ENCODE results near the gene HADHB. TPM values are rescaled to one million over a fixed set of nuclear protein-coding genes. Genes with fewer than 3 reads are reported as not detected.

HADHB gene
- total and polyA plus RNA-seq, 10 of the 15 experiments (the other 5 are each of a cell fraction or from before 2014, with no cell fraction given) = 53.7 to 145 (median 85.5) TPM

- Histone ChIP-seq H3K79me2 (ENCODE audit: control insufficient read depth, insufficient read depth, low read length) (no peaks in the 10 kb centered on the region), H3K36me3 (ENCODE audit: control insufficient read depth in 2 of 2, insufficient read depth in 2 of 2, low read length in 1 of 2) (no peaks in the 10 kb centered on the region), H3K27me3 (replicated peaks in 1 of 2; ENCODE audit: control insufficient read depth in 2 of 2, insufficient read depth in 2 of 2, low read length in 1 of 2) (no peaks in the 10 kb centered on the region), H3K9me3 (replicated peaks; ENCODE audit: control insufficient read depth, insufficient read depth, low read length) (no peaks in the 10 kb centered on the region), H3K9ac (ENCODE audit: control insufficient read depth, insufficient read depth, low read length) (no peak overlapping the region), H3K27ac (ENCODE audit: control insufficient read depth, insufficient read depth) (no peak overlapping the region), H3K4me1 (ENCODE audit: control insufficient read depth, insufficient read depth, low read length) (no peaks in the 10 kb centered on the region), H4K20me1 (ENCODE audit: control insufficient read depth, insufficient read depth) (no peaks in the 10 kb centered on the region), H3K4me3 (no peak overlapping the region), H3K4me2 (ENCODE audit: control insufficient read depth, insufficient read depth) (no peak overlapping the region), H2AFZ (ENCODE audit: control insufficient read depth, low read depth, low read length) (no peak overlapping the region)
- RAD21 ChIA-PET (ENCODE audit: unreplicated experiment) = no interaction called here
- ATAC-seq = no peak
- POLR2A ChIA-PET = no interaction called here
- in situ Hi-C loops (cut with MboI) = no loop called here
- CTCF ChIA-PET = interaction anchor here (1.3 kb wide), 1 partner anchor 8 kb away, joined by 3 read pairs; no protein-coding TSS in a partner anchor
- 94% methylated on average over 2 of the region's 2 CpGs for WGBS (ENCODE audit: insufficient coverage, insufficient replicate concordance, low lambda C conversion rate, missing lambda C conversion rate)
- DNase-seq (ENCODE audit: low read depth, low spot score) = no peak
- BruUV-seq (replicated peaks) = no TSS peak
- no peak for FAIRE-seq
- SMC1A ChIA-PET (ENCODE audit: uncharacterized antibody, unreplicated experiment) = interaction anchor here (1.0 kb wide), 1 partner anchor 192 kb away, joined by 3 read pairs; no protein-coding TSS in a partner anchor
- intact Hi-C loops (cut with micrococcal nuclease; ENCODE audit: unreplicated experiment) = no loop called here
- TF ChIP-seq MEF2A (IDR thresholded peaks at IDR 0.05; ENCODE audit: insufficient read depth, low read depth, low read length) (no peak), MXI1 (IDR thresholded peaks at IDR 0.05; ENCODE audit: low read depth, low read length) (no peak), POLR2A (IDR thresholded peaks at IDR 0.05; ENCODE audit: low read depth, low read length) (no peak), SIX5 (IDR thresholded peaks at IDR 0.05; ENCODE audit: low read depth, low read length, severe bottlenecking) (no peak), IRF5 (IDR thresholded peaks at IDR 0.05; ENCODE audit: borderline replicate concordance) (no peak), ZNF622 (IDR thresholded peaks at IDR 0.05) (no peak)
Observed at GRCh38 chr2:26337298-26337697, 92.6 kb downstream of the HADHB start.

Other genes with a start within 250 kb of the HADHB start
- 42.5 and 45.1 TPM in 2 replicates for gene RAB10, start 210.9 kb upstream of the HADHB start, total RNA-seq (2014; rRNA removed)
- 70.1 and 71.1 TPM in 2 replicates for gene RAB10, start 210.9 kb upstream of the HADHB start, total RNA-seq (2014; rRNA removed; fragmentation: Illumina TruSeq; extraction: Trizol)
- 87.5 and 88.9 TPM in 2 replicates for gene RAB10, start 210.9 kb upstream of the HADHB start, total RNA-seq (2021)
- gene RAB10, start 210.9 kb upstream of the HADHB start, polyA plus RNA-seq (2011; rRNA removed) = 108 and 190 TPM in 2 replicates
- gene RAB10, start 210.9 kb upstream of the HADHB start, polyA plus RNA-seq (2014; fragmentation: Illumina TruSeq; extraction: Trizol) = 84.0 and 138 TPM in 2 replicates
- 10 to 100 TPM; 13.3 to 24.8 TPM for gene RAB10, start 210.9 kb upstream of the HADHB start, polyA plus RNA-seq (2014; fragmentation: Nextera tagmentation; extraction: Ambion mirVana)
- gene RAB10, start 210.9 kb upstream of the HADHB start, polyA plus RNA-seq (2014; rRNA removed) = 44.2 and 79.9 TPM in 2 replicates
- gene RAB10, start 210.9 kb upstream of the HADHB start, polyA plus RNA-seq (2016; fragmentation: Nextera tagmentation; extraction: Ambion mirVana) = 100 to 1,000 TPM; 108 to 109 TPM
- gene GAREM2, start 71.9 kb upstream of the HADHB start, total RNA-seq (2014; rRNA removed) = 0.23 and 0.38 TPM in 2 replicates
- 0.18 and 0.23 TPM in 2 replicates for gene GAREM2, start 71.9 kb upstream of the HADHB start, total RNA-seq (2014; rRNA removed; fragmentation: Illumina TruSeq; extraction: Trizol)
- 0.85 and 1.4 TPM in 2 replicates for gene GAREM2, start 71.9 kb upstream of the HADHB start, total RNA-seq (2021)
- 0.19 and 0.71 TPM in 2 replicates for gene GAREM2, start 71.9 kb upstream of the HADHB start, polyA plus RNA-seq (2011; rRNA removed)
- 0.25 and 0.56 TPM in 2 replicates for gene GAREM2, start 71.9 kb upstream of the HADHB start, polyA plus RNA-seq (2014; fragmentation: Illumina TruSeq; extraction: Trizol)
- gene GAREM2, start 71.9 kb upstream of the HADHB start, polyA plus RNA-seq (2014; fragmentation: Nextera tagmentation; extraction: Ambion mirVana) = under 1 TPM; 0.06 to 0.20 TPM
- gene GAREM2, start 71.9 kb upstream of the HADHB start, polyA plus RNA-seq (2014; rRNA removed) = 0.43 and 0.50 TPM in 2 replicates
- under 1 TPM; 0.38 to 0.50 TPM for gene GAREM2, start 71.9 kb upstream of the HADHB start, polyA plus RNA-seq (2016; fragmentation: Nextera tagmentation; extraction: Ambion mirVana)
- gene HADHA, start 307 bp upstream of the HADHB start, total RNA-seq (2014; rRNA removed) = 158 and 175 TPM in 2 replicates
- 170 TPM in 2 replicates for gene HADHA, start 307 bp upstream of the HADHB start, total RNA-seq (2014; rRNA removed; fragmentation: Illumina TruSeq; extraction: Trizol)
- gene HADHA, start 307 bp upstream of the HADHB start, total RNA-seq (2021) = 160 and 161 TPM in 2 replicates
- 194 and 208 TPM in 2 replicates for gene HADHA, start 307 bp upstream of the HADHB start, polyA plus RNA-seq (2011; rRNA removed)
- gene HADHA, start 307 bp upstream of the HADHB start, polyA plus RNA-seq (2014; fragmentation: Illumina TruSeq; extraction: Trizol) = 207 and 221 TPM in 2 replicates
- gene HADHA, start 307 bp upstream of the HADHB start, polyA plus RNA-seq (2014; fragmentation: Nextera tagmentation; extraction: Ambion mirVana) = 100 to 1,000 TPM; 109 to 144 TPM
- 114 and 125 TPM in 2 replicates for gene HADHA, start 307 bp upstream of the HADHB start, polyA plus RNA-seq (2014; rRNA removed)
- 100 to 1,000 TPM; 187 to 190 TPM for gene HADHA, start 307 bp upstream of the HADHB start, polyA plus RNA-seq (2016; fragmentation: Nextera tagmentation; extraction: Ambion mirVana)
- 18.6 and 22.5 TPM in 2 replicates for gene SELENOI, start 101.2 kb downstream of the HADHB start, total RNA-seq (2014; rRNA removed)
- 26.6 and 27.6 TPM in 2 replicates for gene SELENOI, start 101.2 kb downstream of the HADHB start, total RNA-seq (2014; rRNA removed; fragmentation: Illumina TruSeq; extraction: Trizol)
- gene SELENOI, start 101.2 kb downstream of the HADHB start, total RNA-seq (2021) = 29.1 and 31.4 TPM in 2 replicates
- gene SELENOI, start 101.2 kb downstream of the HADHB start, polyA plus RNA-seq (2011; rRNA removed) = 17.2 and 21.6 TPM in 2 replicates
- 20.0 and 23.2 TPM in 2 replicates for gene SELENOI, start 101.2 kb downstream of the HADHB start, polyA plus RNA-seq (2014; fragmentation: Illumina TruSeq; extraction: Trizol)
- gene SELENOI, start 101.2 kb downstream of the HADHB start, polyA plus RNA-seq (2014; fragmentation: Nextera tagmentation; extraction: Ambion mirVana) = 1 to 10 TPM; 5.2 to 6.3 TPM
- gene SELENOI, start 101.2 kb downstream of the HADHB start, polyA plus RNA-seq (2014; rRNA removed) = 12.1 and 13.3 TPM in 2 replicates
- 10 to 100 TPM; 15.0 to 17.6 TPM for gene SELENOI, start 101.2 kb downstream of the HADHB start, polyA plus RNA-seq (2016; fragmentation: Nextera tagmentation; extraction: Ambion mirVana)
- 0.40 and 0.54 TPM in 2 replicates for gene ADGRF3, start 101.8 kb downstream of the HADHB start, total RNA-seq (2014; rRNA removed)
- gene ADGRF3, start 101.8 kb downstream of the HADHB start, total RNA-seq (2014; rRNA removed; fragmentation: Illumina TruSeq; extraction: Trizol) = 0.67 and 1.1 TPM in 2 replicates
- gene ADGRF3, start 101.8 kb downstream of the HADHB start, total RNA-seq (2021) = 2.8 and 3.1 TPM in 2 replicates
- gene ADGRF3, start 101.8 kb downstream of the HADHB start, polyA plus RNA-seq (2011; rRNA removed) = 0.32 and 0.46 TPM in 2 replicates
- gene ADGRF3, start 101.8 kb downstream of the HADHB start, polyA plus RNA-seq (2014; fragmentation: Illumina TruSeq; extraction: Trizol) = 0.44 and 1.0 TPM in 2 replicates
- under 1 TPM; 0.03 to 0.27 TPM for gene ADGRF3, start 101.8 kb downstream of the HADHB start, polyA plus RNA-seq (2014; fragmentation: Nextera tagmentation; extraction: Ambion mirVana)
- 1.8 and 1.9 TPM in 2 replicates for gene ADGRF3, start 101.8 kb downstream of the HADHB start, polyA plus RNA-seq (2014; rRNA removed)
- gene ADGRF3, start 101.8 kb downstream of the HADHB start, polyA plus RNA-seq (2016; fragmentation: Nextera tagmentation; extraction: Ambion mirVana) = 1 to 10 TPM; 1.4 to 1.5 TPM
- not detected in 2 replicates for gene DRC1, start 157.0 kb downstream of the HADHB start, total RNA-seq (2014; rRNA removed)
- gene DRC1, start 157.0 kb downstream of the HADHB start, total RNA-seq (2014; rRNA removed; fragmentation: Illumina TruSeq; extraction: Trizol) = not detected in 2 replicates
- gene DRC1, start 157.0 kb downstream of the HADHB start, total RNA-seq (2021) = not detected in 2 replicates
- not detected in 2 replicates for gene DRC1, start 157.0 kb downstream of the HADHB start, polyA plus RNA-seq (2011; rRNA removed)
- gene DRC1, start 157.0 kb downstream of the HADHB start, polyA plus RNA-seq (2014; fragmentation: Illumina TruSeq; extraction: Trizol) = 0.03 TPM in 1 of 2 replicates, not detected in the other
- not detected for gene DRC1, start 157.0 kb downstream of the HADHB start, polyA plus RNA-seq (2014; fragmentation: Nextera tagmentation; extraction: Ambion mirVana)
- gene DRC1, start 157.0 kb downstream of the HADHB start, polyA plus RNA-seq (2014; rRNA removed) = not detected in 2 replicates
- not detected for gene DRC1, start 157.0 kb downstream of the HADHB start, polyA plus RNA-seq (2016; fragmentation: Nextera tagmentation; extraction: Ambion mirVana)
- under 0.01 and 0.05 TPM in 2 replicates for gene OTOF, start 233.2 kb downstream of the HADHB start, total RNA-seq (2014; rRNA removed)
- not detected in 2 replicates for gene OTOF, start 233.2 kb downstream of the HADHB start, total RNA-seq (2014; rRNA removed; fragmentation: Illumina TruSeq; extraction: Trizol)
- 0.29 TPM in 1 of 2 replicates, not detected in the other for gene OTOF, start 233.2 kb downstream of the HADHB start, total RNA-seq (2021)
- gene OTOF, start 233.2 kb downstream of the HADHB start, polyA plus RNA-seq (2011; rRNA removed) = 0.03 and 0.07 TPM in 2 replicates
- gene OTOF, start 233.2 kb downstream of the HADHB start, polyA plus RNA-seq (2014; fragmentation: Illumina TruSeq; extraction: Trizol) = 0.07 TPM in 1 of 2 replicates, not detected in the other
- not detected for gene OTOF, start 233.2 kb downstream of the HADHB start, polyA plus RNA-seq (2014; fragmentation: Nextera tagmentation; extraction: Ambion mirVana)
- gene OTOF, start 233.2 kb downstream of the HADHB start, polyA plus RNA-seq (2014; rRNA removed) = 0.14 and 0.31 TPM in 2 replicates
- gene OTOF, start 233.2 kb downstream of the HADHB start, polyA plus RNA-seq (2016; fragmentation: Nextera tagmentation; extraction: Ambion mirVana) = not detected